Mesenchymal stem cell (in vitro differentiated cells and primary cell): Measurements from ENCODE around the gene NIP7.

ENCODE experiments used
- DNase-seq: peaks from one replicate; pipeline ENCODE4 v3.0.0-alpha.2; 2013
- H2AFZ ChIP-seq: one replicate; pipeline ENCODE4 v1.6.1; 2013; ENCODE audit warnings: low read depth, mild to moderate bottlenecking, control low read depth, inconsistent platforms, low read length, moderate library complexity
- H2AK5ac ChIP-seq: 2 replicates; pipeline ENCODE4 v1.6.1; 2013; ENCODE audit warnings: low read length, moderate library complexity, mild to moderate bottlenecking, inconsistent platforms; ENCODE audit not compliant: severe bottlenecking
- H2BK120ac ChIP-seq: one replicate; pipeline ENCODE4 v1.6.1; 2013; ENCODE audit warnings: low read depth, mild to moderate bottlenecking, inconsistent platforms, low read length, moderate library complexity
- H2BK12ac ChIP-seq, 2 experiments: one replicate each; pipeline ENCODE4 v1.6.1; 2013; ENCODE audit warnings: inconsistent platforms in 2 of 2, low read length in 2 of 2, mild to moderate bottlenecking in 2 of 2, moderate library complexity in 2 of 2, control low read depth in 1 of 2
- H2BK15ac ChIP-seq: one replicate; pipeline ENCODE4 v1.6.1; 2013; ENCODE audit warnings: mild to moderate bottlenecking, low read depth, inconsistent platforms; ENCODE audit not compliant: poor library complexity, severe bottlenecking
- H2BK5ac ChIP-seq: 2 replicates; pipeline ENCODE4 v1.6.1; 2013; ENCODE audit warnings: low read depth, mild to moderate bottlenecking, low read length, control low read depth, inconsistent platforms; ENCODE audit not compliant: poor library complexity, severe bottlenecking
- H3K14ac ChIP-seq, 2 experiments: one replicate each; pipeline ENCODE4 v1.6.1; 2013; ENCODE audit warnings: inconsistent platforms in 2 of 2, low read length in 2 of 2, control low read depth in 1 of 2, mild to moderate bottlenecking in 1 of 2, moderate library complexity in 1 of 2
- H3K18ac ChIP-seq, 2 experiments: one replicate each; pipeline ENCODE4 v1.6.1; 2013; ENCODE audit warnings: inconsistent platforms in 2 of 2, low read length in 2 of 2, control low read depth in 1 of 2, low read depth in 1 of 2, mild to moderate bottlenecking in 1 of 2
- H3K23ac ChIP-seq, 2 experiments: one replicate each; pipeline ENCODE4 v1.6.1; 2013; ENCODE audit warnings: inconsistent platforms in 2 of 2, low read length in 2 of 2, mild to moderate bottlenecking in 2 of 2, moderate library complexity in 2 of 2, control low read depth in 1 of 2
- H3K27ac ChIP-seq: 2 replicates; pipeline ENCODE4 v1.5.1; 2013; ENCODE audit warnings: mild to moderate bottlenecking, moderate library complexity, low read length, control low read depth, inconsistent platforms; ENCODE audit not compliant: poor library complexity, severe bottlenecking
- H3K27me3 ChIP-seq, 2 experiments: 2 replicates each; pipeline versions ENCODE4 v1.6.1 to v1.7.0; 2013; ENCODE audit warnings: low read length in 2 of 2, mild to moderate bottlenecking in 2 of 2, moderate library complexity in 2 of 2, control low read depth in 1 of 2, inconsistent platforms in 1 of 2; ENCODE audit not compliant: control insufficient read depth in 1 of 2, insufficient read depth in 1 of 2
- H3K36me3 ChIP-seq, 2 experiments: 2 replicates each; pipeline versions ENCODE4 v1.6.1 to v1.7.0; 2013; ENCODE audit warnings: low read length in 2 of 2, control low read depth in 1 of 2, inconsistent platforms in 1 of 2, low read depth in 1 of 2, mild to moderate bottlenecking in 1 of 2; ENCODE audit not compliant: insufficient read depth in 2 of 2, control insufficient read depth in 1 of 2
- H3K4ac ChIP-seq, 2 experiments: one replicate each; pipeline ENCODE4 v1.6.1; 2013; ENCODE audit warnings: inconsistent platforms in 2 of 2, low read length in 2 of 2, mild to moderate bottlenecking in 2 of 2, moderate library complexity in 2 of 2, control low read depth in 1 of 2, low read depth in 1 of 2
- H3K4me1 ChIP-seq: 2 replicates; pipeline ENCODE4 v1.6.1; 2013; ENCODE audit warnings: low read depth, low read length, control low read depth; ENCODE audit not compliant: control insufficient read depth, insufficient read depth
- H3K4me2 ChIP-seq: 2 replicates; pipeline ENCODE4 v1.6.1; 2013; ENCODE audit warnings: low read length, mild to moderate bottlenecking, inconsistent platforms; ENCODE audit not compliant: poor library complexity, severe bottlenecking
- H3K4me3 ChIP-seq, 2 experiments: 2 replicates each; pipeline versions ENCODE4 v1.5.1 to v1.7.0; 2013; ENCODE audit warnings: low read length in 2 of 2, mild to moderate bottlenecking in 2 of 2, control low read depth in 1 of 2, low read depth in 1 of 2; ENCODE audit not compliant: insufficient read depth in 1 of 2
- H3K79me1 ChIP-seq: replicated peaks from 2 replicates; pipeline ENCODE4 v1.6.1; 2013; ENCODE audit warnings: mild to moderate bottlenecking, control low read depth, low read length, inconsistent platforms; ENCODE audit not compliant: poor library complexity, severe bottlenecking
- H3K9ac ChIP-seq: 2 replicates; pipeline ENCODE4 v1.7.0; 2013; ENCODE audit warnings: mild to moderate bottlenecking, low read length, moderate library complexity
- H3K9me3 ChIP-seq: 2 replicates; pipeline ENCODE4 v1.7.0; 2013; ENCODE audit warnings: mild to moderate bottlenecking, low read length; ENCODE audit not compliant: control insufficient read depth
- H4K8ac ChIP-seq: one replicate; pipeline ENCODE4 v1.6.1; 2013; ENCODE audit warnings: inconsistent platforms, mild to moderate bottlenecking, low read length, moderate library complexity
- H4K91ac ChIP-seq: one replicate; pipeline ENCODE4 v1.6.1; 2013; ENCODE audit warnings: mild to moderate bottlenecking, low read length, inconsistent platforms
- WGBS: methylation state at CpG from one replicate; pipeline ENCODE4 v1.1.7; 2013; ENCODE audit warnings: mixed read lengths; 5-methylcytosine and 5-hydroxymethylcytosine counted together

The NIP7 gene

DNA sequence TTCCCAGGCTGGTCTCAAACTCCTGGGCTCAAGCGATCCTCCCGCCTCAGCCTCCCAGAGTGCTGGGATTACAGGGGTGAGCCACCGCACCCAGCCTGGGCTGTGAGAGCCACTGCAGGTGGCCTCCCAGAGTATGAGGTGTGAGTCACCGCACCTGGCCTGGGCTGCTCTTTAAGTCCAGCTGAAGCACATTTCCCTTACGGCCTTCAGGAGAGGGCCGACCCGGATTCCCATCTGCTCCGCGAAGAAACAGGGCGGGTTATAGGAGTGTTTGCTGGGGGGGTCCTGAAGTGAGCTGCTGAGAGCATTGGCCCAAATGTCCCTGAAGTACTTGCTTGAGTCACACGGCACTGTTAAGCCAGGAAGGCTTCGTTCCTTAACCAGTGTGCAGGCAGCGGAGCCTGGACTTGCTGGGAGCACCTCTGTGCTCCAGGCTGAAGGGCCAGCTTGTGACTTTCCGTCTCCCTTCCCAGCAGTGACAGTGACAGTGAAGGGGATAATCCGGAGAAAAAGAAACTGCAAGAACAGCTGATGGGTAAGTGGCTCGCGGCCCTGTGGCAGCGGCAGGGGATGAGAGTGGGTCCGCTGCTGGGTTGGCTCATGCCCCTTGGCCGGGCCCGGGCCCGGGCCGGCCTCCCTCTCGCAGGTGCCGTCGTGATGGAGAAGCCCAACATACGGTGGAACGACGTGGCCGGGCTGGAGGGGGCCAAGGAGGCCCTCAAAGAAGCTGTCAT, 21.2 kb upstream of the NIP7 start:
- Histone ChIP-seq H2BK120ac (no peak overlapping the region), H3K27ac (no peak overlapping the region), H3K4me3 (no peak overlapping the region), H3K9ac (no peak overlapping the region), H3K23ac (no peak overlapping the region), H3K36me3 (peaks cover 90 to 91% of the 10 kb centered on the region in 2 experiments), H3K4ac (no peak overlapping the region), H3K4me2 (no peak overlapping the region), H3K27me3 (no peaks in the 10 kb centered on the region), H3K9me3 (no peaks in the 10 kb centered on the region), H3K4me1 (peaks cover 3% of the 10 kb centered on the region), H2BK5ac (no peak overlapping the region), H4K8ac (no peak overlapping the region), H2AK5ac (no peak overlapping the region), H3K18ac (no peak overlapping the region), H2AFZ (no peak overlapping the region), H2BK12ac (no peak overlapping the region), H4K91ac (no peak overlapping the region), H3K79me1 (peaks cover 51% of the 10 kb centered on the region), H3K14ac (no peak overlapping the region), H2BK15ac (no peak overlapping the region)
- WGBS = 96% methylated on average over 30 of the region's 30 CpGs
- no peak for DNase-seq

DNA sequence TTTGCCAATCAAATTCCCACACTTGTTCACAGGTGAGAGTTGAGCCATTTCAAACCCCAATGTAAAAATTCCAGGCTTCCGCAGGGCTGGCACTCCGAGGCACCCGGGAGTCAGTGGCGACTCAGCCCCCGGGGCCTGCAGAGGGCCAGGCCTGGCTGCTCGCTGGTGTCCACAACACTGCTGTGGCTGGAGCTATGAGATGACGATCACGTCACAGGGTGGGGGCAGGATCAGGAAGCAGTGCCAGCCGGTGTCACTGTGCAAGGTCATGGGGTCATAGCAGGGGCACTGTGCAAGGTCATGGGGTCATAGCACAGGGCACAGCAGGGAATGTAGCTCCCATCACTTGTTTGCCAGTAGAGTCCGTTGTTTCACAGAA, 20.7 kb upstream of the NIP7 start:
- Histone ChIP-seq H3K18ac (no peak overlapping the region), H2AK5ac (no peak overlapping the region), H3K9ac (no peak overlapping the region), H2BK5ac (no peak overlapping the region), H3K4ac (peak overlapping the region in 1 of 2 experiments; percentile 17), H2BK12ac (peak overlapping the region in 1 of 2 experiments; percentile 25), H4K91ac (peak overlapping the region; percentile 22), H4K8ac (no peak overlapping the region), H2BK120ac (no peak overlapping the region), H3K36me3 (peaks cover 90 to 93% of the 10 kb centered on the region in 2 experiments), H3K4me1 (peaks cover 5% of the 10 kb centered on the region), H3K27ac (no peak overlapping the region), H3K4me2 (no peak overlapping the region), H3K79me1 (peaks cover 53% of the 10 kb centered on the region), H2AFZ (no peak overlapping the region), H2BK15ac (no peak overlapping the region), H3K14ac (no peak overlapping the region), H3K27me3 (no peaks in the 10 kb centered on the region), H3K23ac (no peak overlapping the region), H3K4me3 (peak overlapping the region in 1 of 2 experiments; percentile 7), H3K9me3 (no peaks in the 10 kb centered on the region)
- 95% methylated on average over 10 of the region's 10 CpGs for WGBS
- DNase-seq = no peak

DNA sequence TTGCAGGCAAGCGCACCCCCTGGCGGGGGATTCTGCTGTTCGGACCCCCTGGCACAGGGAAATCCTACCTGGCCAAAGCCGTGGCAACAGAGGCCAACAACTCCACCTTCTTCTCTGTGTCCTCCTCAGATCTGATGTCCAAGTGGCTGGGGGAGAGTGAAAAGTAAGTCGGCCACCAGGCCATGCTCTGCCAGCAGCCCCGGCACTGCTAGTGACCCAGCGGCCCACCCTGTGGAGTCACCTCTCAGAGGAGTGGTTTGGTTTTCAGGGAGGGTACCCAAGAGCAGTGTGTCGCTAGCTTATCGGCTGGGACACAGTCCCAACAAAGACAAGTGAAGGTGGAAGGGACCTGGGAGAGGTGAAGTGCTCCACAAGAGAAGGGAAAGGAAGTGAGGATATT, 20.2 kb upstream of the NIP7 start:
- Histone ChIP-seq H2BK120ac (no peak overlapping the region), H3K23ac (no peak overlapping the region), H2BK15ac (no peak overlapping the region), H3K9me3 (no peaks in the 10 kb centered on the region), H3K79me1 (peaks cover 56% of the 10 kb centered on the region), H2BK12ac (no peak overlapping the region), H3K4ac (no peak overlapping the region), H3K9ac (no peak overlapping the region), H2AFZ (no peak overlapping the region), H3K27ac (no peak overlapping the region), H3K4me1 (peaks cover 9% of the 10 kb centered on the region), H3K4me2 (no peak overlapping the region), H2AK5ac (no peak overlapping the region), H4K8ac (no peak overlapping the region), H3K27me3 (no peaks in the 10 kb centered on the region), H2BK5ac (no peak overlapping the region), H3K18ac (no peak overlapping the region), H3K14ac (no peak overlapping the region), H3K36me3 (peaks cover 92 to 94% of the 10 kb centered on the region in 2 experiments), H3K4me3 (no peak overlapping the region), H4K91ac (no peak overlapping the region)
- no peak for DNase-seq
- WGBS = 97% methylated on average over 8 of the region's 9 CpGs

DNA sequence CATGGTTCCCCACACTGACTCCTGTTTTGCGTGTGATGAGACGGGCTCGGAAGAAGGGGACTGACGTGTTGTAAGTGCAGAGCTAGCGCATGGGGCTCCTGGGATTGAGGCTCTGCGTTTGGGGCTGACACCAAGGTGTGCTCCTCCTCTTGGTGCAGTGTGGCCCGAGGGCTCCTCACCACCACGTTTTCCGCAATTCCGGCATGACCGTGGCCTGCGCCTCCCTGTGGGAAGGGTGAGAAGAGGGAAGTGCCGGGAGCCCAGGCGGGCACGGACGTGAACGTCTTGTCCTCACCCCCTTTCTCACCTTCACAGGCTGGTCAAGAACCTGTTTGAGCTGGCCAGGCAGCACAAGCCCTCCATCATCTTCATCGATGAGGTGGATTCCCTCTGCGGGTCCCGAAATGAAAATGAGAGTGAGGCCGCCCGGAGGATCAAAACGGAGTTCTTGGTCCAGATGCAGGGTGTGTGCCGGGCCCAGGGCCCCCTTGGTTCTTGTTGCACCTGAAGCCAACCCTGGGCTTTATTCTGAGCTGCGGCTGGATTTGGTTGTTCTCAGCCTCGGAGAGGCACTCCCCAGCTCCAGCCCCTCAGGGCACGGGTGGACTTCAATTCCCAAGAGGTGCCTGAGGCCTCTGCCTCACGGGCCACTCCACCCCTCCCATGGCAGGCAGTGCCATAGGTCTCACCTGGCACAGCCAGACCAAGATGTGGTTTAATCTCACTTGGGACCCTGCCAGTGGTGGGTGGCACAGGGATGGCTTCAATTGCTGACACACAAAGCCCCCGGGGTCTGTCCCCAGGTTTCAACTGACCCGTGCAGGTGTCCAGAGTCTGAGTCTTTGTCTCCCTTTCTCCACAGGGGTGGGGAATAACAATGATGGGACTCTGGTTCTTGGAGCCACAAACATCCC, 19.5 kb upstream of the NIP7 start:
- Histone ChIP-seq H2BK15ac (no peak overlapping the region), H2AFZ (no peak overlapping the region), H3K4ac (no peak overlapping the region), H2BK120ac (no peak overlapping the region), H4K91ac (no peak overlapping the region), H3K4me3 (no peak overlapping the region), H3K36me3 (peaks cover 93 to 95% of the 10 kb centered on the region in 2 experiments), H3K14ac (no peak overlapping the region), H2BK12ac (no peak overlapping the region), H2BK5ac (no peak overlapping the region), H3K27me3 (no peaks in the 10 kb centered on the region), H3K9ac (no peak overlapping the region), H3K79me1 (peaks cover 52% of the 10 kb centered on the region), H3K18ac (no peak overlapping the region), H3K4me2 (no peak overlapping the region), H3K23ac (no peak overlapping the region), H4K8ac (no peak overlapping the region), H2AK5ac (no peak overlapping the region), H3K27ac (no peak overlapping the region), H3K9me3 (no peaks in the 10 kb centered on the region), H3K4me1 (peaks cover 9% of the 10 kb centered on the region)
- 95% methylated on average over 27 of the region's 30 CpGs for WGBS
- DNase-seq = no peak
